GM13977 (cell line): ENCODE measurements around the gene RFT1.

Experiments used
- DNase-seq: peaks from one replicate; pipeline ENCODE4 v3.0.0; 2012; ENCODE audit warnings: low spot score
- in situ Hi-C: fragments of 300-500 bp; cut with MboI; formaldehyde crosslinking; loops from one replicate; pipeline ENCODE4 v1.12.0; 2022; ENCODE audit warnings: low sequenced_read_pairs, low pct_unique_long_range_greater_than_20kb, mixed read lengths, inconsistent platforms; ENCODE audit not compliant: unreplicated experiment
- TF ChIP-seq, protein P1 (sequence below): IDR thresholded peaks from 2 replicates; pipeline ENCODE4 v1.5.1; 2012; ENCODE audit warnings: mild to moderate bottlenecking, control low read depth; ENCODE audit not compliant: insufficient read depth; ENCODE audit errors: extremely low read depth, missing control alignments

RFT1 gene

DNA sequence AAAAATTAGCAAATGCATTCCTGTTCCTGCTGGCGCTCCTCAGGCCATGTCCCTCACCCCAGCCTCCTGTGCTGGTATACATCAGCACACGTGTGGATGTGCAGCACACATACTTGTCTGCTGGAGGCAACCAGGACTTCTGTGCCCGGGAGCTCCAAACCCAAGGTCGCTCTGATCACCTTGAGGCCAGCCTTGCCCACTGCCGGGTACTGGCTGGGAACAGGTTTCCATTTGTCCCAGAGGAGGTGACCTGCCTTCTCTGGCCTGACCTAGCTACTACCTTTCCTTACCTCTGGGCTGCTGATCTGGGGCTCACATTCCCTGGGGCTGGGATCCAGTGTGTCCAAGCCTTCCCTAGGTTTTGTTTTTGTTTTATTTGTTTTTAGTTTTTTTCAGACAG lies 42.9 kb upstream of the RFT1 start:
- TF ChIP-seq, protein P1, sequence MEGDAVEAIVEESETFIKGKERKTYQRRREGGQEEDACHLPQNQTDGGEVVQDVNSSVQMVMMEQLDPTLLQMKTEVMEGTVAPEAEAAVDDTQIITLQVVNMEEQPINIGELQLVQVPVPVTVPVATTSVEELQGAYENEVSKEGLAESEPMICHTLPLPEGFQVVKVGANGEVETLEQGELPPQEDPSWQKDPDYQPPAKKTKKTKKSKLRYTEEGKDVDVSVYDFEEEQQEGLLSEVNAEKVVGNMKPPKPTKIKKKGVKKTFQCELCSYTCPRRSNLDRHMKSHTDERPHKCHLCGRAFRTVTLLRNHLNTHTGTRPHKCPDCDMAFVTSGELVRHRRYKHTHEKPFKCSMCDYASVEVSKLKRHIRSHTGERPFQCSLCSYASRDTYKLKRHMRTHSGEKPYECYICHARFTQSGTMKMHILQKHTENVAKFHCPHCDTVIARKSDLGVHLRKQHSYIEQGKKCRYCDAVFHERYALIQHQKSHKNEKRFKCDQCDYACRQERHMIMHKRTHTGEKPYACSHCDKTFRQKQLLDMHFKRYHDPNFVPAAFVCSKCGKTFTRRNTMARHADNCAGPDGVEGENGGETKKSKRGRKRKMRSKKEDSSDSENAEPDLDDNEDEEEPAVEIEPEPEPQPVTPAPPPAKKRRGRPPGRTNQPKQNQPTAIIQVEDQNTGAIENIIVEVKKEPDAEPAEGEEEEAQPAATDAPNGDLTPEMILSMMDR = no peak
- no peak for DNase-seq
- in situ Hi-C loops = no loop called here

DNA sequence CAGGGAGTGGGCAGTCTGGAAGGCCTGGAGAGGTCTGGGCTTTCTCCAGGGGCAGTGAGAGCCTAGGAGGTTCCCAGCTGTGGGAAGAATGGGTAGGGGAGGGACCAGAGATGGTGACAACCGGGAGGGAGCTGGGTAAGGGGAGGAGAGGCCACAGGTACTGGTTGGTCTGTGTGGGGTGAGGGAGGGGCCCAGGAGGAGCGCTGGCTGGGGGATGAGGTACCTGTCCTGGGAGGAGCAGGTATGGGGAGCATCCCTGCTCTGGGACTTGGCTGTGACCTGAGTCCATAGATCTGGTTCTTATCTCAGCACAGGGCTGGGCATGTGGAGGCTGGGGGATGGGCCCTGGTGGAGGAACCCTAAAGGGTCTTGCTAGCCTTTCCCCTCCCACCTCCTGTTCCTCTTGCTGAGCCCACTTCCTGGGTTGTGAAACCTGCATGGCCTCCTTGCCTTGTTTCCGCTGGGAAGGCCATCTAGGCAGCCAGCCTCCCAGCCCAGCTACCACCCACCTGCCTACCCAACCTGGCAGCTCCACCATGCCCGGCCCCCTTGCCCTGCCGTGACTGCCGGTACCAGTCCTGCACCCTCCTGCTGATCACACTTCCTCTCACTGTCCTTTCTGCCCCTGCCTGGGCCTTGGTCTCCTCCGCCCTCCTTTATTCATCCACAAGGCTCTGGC lies 41.7 kb upstream of the RFT1 start:
- no peak for DNase-seq
- in situ Hi-C loops = no loop called here
- TF ChIP-seq, protein P1 = no peak

GRCh38 chr3:53171064-53171418 lies 40.8 kb upstream of the RFT1 start:
- TF ChIP-seq, protein P1 = no peak

GRCh38 chr3:53170325-53171063 lies 40.3 kb upstream of the RFT1 start:
- TF ChIP-seq, protein P1 = no peak
- DNase-seq = peak; percentile 69
- in situ Hi-C loops = no loop called here

More at GRCh38 chr3:53171064-53171418, 40.8 kb upstream of the RFT1 start:
- in situ Hi-C loops = no loop called here
- no peak for DNase-seq

- no peak for DNase-seq
- TF ChIP-seq, protein P1 = no peak
- in situ Hi-C loops = no loop called here
These were observed 39.6 kb upstream of the RFT1 start for GRCh38 chr3:53169832-53170324.

GRCh38 chr3:53169045-53169831 lies 39.0 kb upstream of the RFT1 start:
- DNase-seq = no peak
- in situ Hi-C loops = no loop called here
- TF ChIP-seq, protein P1 = no peak
